Esophagus squamous epithelium (tissue), 4 donors: Measurements from ENCODE around the gene FAM9C.

ENCODE experiments used
- CTCF ChIP-seq, 6 experiments: fragments of 450-650 bp in 4 of 6; fragments of 200-600 bp in 2 of 6; sonication (generic) in 2 of 6; IDR thresholded peaks; one replicate each; pipeline ENCODE4 v1.5.1; 2016 to 2019; ENCODE audit warnings: antibody characterized with exemption in 6 of 6, mild to moderate bottlenecking in 4 of 6, moderate library complexity in 4 of 6
- POLR2A ChIP-seq, 4 donors: fragments of 450-650 bp; IDR thresholded peaks; one replicate each; pipeline ENCODE4 v1.6.1; 2017; ENCODE audit warnings: antibody characterized with exemption in 4 of 4, mild to moderate bottlenecking in 4 of 4, moderate library complexity in 3 of 4

- no peak for TF ChIP-seq POLR2A (IDR thresholded peaks at IDR 0.05)
- TF ChIP-seq CTCF (IDR thresholded peaks at IDR 0.05): no peak
Observed at GRCh38 chrX:13067773-13068172, 23.4 kb upstream of the FAM9C start.
